ENCODE results near the gene EEF1AKMT4.

EEF1AKMT4 gene

DNA sequence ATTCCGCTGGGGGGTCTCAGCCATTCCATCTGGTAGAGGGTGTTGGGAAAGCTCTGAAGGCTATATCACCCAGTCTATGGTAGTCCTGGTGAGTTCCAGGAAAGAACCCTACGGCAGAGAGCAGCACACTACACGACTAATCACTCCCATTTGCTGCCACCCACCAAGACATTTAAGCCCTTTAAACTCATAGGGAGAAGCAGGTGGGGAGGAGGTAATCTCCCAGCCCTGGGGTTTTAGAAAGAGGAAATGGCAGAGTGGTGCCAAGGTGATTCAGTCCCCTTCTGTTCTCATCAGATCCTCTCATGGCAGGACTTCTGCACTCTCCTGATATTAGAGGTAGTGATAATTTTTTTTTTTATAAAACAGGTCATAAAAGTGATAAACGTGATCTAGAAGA lies 30.7 kb upstream of the EEF1AKMT4 start:
- Histone ChIP-seq H3K27ac (replicated peaks) (no peak overlapping the region), H3K4me3 (replicated peaks; ENCODE audit: insufficient read depth, low read length) (no peak overlapping the region), H3K27me3 (ENCODE audit: insufficient read depth, poor library complexity, severe bottlenecking) (peaks cover 5% of the 10 kb centered on the region)
- TF ChIP-seq SPI1 (IDR thresholded peaks at IDR 0.05; ENCODE audit: borderline replicate concordance, low read depth): peak; percentile 46; the same call in 1 of the 2 replicates
- TF ChIP-seq, protein P1, sequence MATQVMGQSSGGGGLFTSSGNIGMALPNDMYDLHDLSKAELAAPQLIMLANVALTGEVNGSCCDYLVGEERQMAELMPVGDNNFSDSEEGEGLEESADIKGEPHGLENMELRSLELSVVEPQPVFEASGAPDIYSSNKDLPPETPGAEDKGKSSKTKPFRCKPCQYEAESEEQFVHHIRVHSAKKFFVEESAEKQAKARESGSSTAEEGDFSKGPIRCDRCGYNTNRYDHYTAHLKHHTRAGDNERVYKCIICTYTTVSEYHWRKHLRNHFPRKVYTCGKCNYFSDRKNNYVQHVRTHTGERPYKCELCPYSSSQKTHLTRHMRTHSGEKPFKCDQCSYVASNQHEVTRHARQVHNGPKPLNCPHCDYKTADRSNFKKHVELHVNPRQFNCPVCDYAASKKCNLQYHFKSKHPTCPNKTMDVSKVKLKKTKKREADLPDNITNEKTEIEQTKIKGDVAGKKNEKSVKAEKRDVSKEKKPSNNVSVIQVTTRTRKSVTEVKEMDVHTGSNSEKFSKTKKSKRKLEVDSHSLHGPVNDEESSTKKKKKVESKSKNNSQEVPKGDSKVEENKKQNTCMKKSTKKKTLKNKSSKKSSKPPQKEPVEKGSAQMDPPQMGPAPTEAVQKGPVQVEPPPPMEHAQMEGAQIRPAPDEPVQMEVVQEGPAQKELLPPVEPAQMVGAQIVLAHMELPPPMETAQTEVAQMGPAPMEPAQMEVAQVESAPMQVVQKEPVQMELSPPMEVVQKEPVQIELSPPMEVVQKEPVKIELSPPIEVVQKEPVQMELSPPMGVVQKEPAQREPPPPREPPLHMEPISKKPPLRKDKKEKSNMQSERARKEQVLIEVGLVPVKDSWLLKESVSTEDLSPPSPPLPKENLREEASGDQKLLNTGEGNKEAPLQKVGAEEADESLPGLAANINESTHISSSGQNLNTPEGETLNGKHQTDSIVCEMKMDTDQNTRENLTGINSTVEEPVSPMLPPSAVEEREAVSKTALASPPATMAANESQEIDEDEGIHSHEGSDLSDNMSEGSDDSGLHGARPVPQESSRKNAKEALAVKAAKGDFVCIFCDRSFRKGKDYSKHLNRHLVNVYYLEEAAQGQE (IDR thresholded peaks at IDR 0.05; ENCODE audit: insufficient replicate concordance, low read depth): no peak
- DNase-seq (ENCODE audit: low read depth in 1 of 2, low spot score in 1 of 2): no peak

DNA sequence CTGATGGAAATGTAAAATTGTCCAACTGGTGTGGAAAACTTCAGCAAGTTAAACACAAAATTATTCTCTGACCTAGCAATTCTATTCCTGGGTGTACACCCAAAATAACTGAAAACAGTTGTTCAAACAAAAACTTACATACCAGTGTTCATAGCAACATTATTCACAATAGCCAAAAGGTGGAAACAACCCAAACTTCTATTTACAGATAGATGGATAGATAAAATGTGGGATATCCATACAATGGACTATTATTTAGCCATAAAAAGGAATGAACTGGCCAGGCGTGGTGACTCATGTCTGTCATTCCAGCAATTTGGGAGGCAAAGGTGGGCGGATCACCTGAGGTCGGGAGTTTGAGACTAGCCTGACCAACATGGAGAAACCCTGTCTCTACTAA lies 27.0 kb upstream of the EEF1AKMT4 start:
- no peak overlapping the region for H3K27ac ChIP-seq (replicated peaks)
- no peak overlapping the region for H3K4me3 ChIP-seq (replicated peaks; ENCODE audit: insufficient read depth, low read length)
- H3K27me3 ChIP-seq (ENCODE audit: insufficient read depth, poor library complexity, severe bottlenecking): peaks cover 8% of the 10 kb centered on the region
- DNase-seq (ENCODE audit: low read depth in 1 of 2, low spot score in 1 of 2): no peak
- TF ChIP-seq, protein P1 (IDR thresholded peaks at IDR 0.05; ENCODE audit: insufficient replicate concordance, low read depth): no peak
- TF ChIP-seq, protein P2, sequence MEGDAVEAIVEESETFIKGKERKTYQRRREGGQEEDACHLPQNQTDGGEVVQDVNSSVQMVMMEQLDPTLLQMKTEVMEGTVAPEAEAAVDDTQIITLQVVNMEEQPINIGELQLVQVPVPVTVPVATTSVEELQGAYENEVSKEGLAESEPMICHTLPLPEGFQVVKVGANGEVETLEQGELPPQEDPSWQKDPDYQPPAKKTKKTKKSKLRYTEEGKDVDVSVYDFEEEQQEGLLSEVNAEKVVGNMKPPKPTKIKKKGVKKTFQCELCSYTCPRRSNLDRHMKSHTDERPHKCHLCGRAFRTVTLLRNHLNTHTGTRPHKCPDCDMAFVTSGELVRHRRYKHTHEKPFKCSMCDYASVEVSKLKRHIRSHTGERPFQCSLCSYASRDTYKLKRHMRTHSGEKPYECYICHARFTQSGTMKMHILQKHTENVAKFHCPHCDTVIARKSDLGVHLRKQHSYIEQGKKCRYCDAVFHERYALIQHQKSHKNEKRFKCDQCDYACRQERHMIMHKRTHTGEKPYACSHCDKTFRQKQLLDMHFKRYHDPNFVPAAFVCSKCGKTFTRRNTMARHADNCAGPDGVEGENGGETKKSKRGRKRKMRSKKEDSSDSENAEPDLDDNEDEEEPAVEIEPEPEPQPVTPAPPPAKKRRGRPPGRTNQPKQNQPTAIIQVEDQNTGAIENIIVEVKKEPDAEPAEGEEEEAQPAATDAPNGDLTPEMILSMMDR (IDR thresholded peaks at IDR 0.05; ENCODE audit: insufficient read depth, low read length): no peak
- TF ChIP-seq GABPA (IDR thresholded peaks at IDR 0.05; ENCODE audit: low read depth): no peak
- no peak for TF ChIP-seq SPI1 (IDR thresholded peaks at IDR 0.05; ENCODE audit: borderline replicate concordance, low read depth)
- TF ChIP-seq POLR2AphosphoS5 (IDR thresholded peaks at IDR 0.05; ENCODE audit: low read depth): no peak

DNA sequence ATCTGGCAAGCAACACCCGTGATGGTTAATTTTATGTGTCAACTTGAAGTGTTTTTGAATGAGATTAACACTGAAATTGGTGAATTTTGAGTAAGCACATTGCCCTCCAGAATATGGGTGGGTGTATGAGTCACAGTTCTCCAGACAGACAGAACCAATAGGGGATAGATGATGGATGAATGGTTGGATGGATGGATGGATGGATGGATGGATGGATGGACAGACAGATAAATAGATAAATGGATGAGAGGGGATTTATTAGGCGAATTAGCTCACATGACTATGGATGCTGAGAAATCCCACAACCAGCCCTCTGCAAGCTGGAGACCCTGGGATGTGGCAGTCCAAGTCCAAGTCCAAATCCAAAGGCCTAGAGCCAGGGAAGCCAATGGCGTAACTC lies 25.5 kb upstream of the EEF1AKMT4 start:
- peaks cover 21% of the 10 kb centered on the region for H3K27me3 ChIP-seq (ENCODE audit: insufficient read depth, poor library complexity, severe bottlenecking)
- TF ChIP-seq GABPA (IDR thresholded peaks at IDR 0.05; ENCODE audit: low read depth): no peak
- no peak for TF ChIP-seq POLR2AphosphoS5 (IDR thresholded peaks at IDR 0.05; ENCODE audit: low read depth)
- TF ChIP-seq, protein P2 (IDR thresholded peaks at IDR 0.05; ENCODE audit: insufficient read depth, low read length): no peak
- TF ChIP-seq, protein P1 (IDR thresholded peaks at IDR 0.05; ENCODE audit: insufficient replicate concordance, low read depth): no peak
- TF ChIP-seq SPI1 (IDR thresholded peaks at IDR 0.05; ENCODE audit: borderline replicate concordance, low read depth): no peak
- no peak for DNase-seq (ENCODE audit: low read depth in 1 of 2, low spot score in 1 of 2)
- no peak overlapping the region for H3K4me3 ChIP-seq (replicated peaks; ENCODE audit: insufficient read depth, low read length)
- no peak overlapping the region for H3K27ac ChIP-seq (replicated peaks)
